Stimulated activated CD8-positive, alpha-beta memory T cell treated with anti-CD3 and anti-CD28 coated beads, Interleukin-4, amount 100 ng/mL, for 48 hours (primary cell): ENCODE results near the gene PIP4K2C.
"Not testable (repeated sequence)": the region's sequence is repeated elsewhere in the genome, so short reads cannot be mapped to it uniquely, and the experiment has no call there.

Experiments used
- DNase-seq: peaks from one replicate; pipeline ENCODE4 v3.0.0-alpha.2; 2020

Gene PIP4K2C

GRCh38 chr12:57641699-57642442 is 50.9 kb downstream of the PIP4K2C start:
- no peak for DNase-seq

DNA sequence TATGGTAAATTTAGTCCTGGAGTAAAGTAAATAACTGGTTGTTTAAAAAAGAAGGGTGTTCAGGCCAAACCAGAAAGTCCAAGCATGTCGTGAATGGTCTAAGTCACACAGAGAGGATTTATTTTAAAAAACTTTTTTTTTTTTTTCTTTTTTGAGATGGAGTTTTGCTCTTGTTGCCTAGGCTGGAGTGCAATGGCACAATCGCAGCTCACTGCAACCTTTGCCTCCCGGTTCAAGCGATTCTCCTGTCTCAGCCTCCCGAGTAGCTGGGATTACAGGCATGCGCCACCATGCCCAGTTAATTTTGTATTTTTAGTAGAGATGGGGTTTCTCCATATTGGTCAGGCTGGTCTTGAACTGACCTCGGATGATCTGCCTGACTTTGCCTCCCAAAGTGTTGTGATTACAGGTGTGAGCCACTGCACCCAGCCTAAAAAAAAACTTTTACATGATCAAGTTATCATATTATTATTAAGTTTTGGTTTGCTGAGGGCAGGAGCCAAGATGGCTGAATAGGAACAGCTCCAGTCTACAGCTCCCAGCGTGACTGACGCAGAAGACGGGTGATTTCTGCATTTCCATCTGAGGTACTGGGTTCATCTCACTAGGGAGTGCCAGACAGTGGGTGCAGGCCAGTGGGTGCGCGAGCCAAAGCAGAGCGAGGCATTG is 55.1 kb downstream of the PIP4K2C start:
- not testable (repeated sequence) for DNase-seq

- DNase-seq = not testable (repeated sequence)
These were observed 55.7 kb downstream of the PIP4K2C start for GRCh38 chr12:57646659-57647049.
